Right forelimb (tissue), 1 donor: Measurements from ENCODE around the gene RPL22.

Experiments
- DNase-seq: peaks from one replicate; pipeline ENCODE4 v3.0.0-alpha.2; 2018

RPL22 gene

GRCh38 chr1:6171548-6172124 is 27.8 kb downstream of the RPL22 start:
- DNase-seq = no peak

GRCh38 chr1:6170742-6171201 is 28.6 kb downstream of the RPL22 start:
- DNase-seq = no peak

- no peak for DNase-seq
Measured at GRCh38 chr1:6170116-6170741, 29.2 kb downstream of the RPL22 start.

GRCh38 chr1:6168947-6169586 is 30.3 kb downstream of the RPL22 start:
- no peak for DNase-seq

- DNase-seq = no peak
Measured at GRCh38 chr1:6167391-6168303, 31.7 kb downstream of the RPL22 start.

- DNase-seq = no peak
Measured at GRCh38 chr1:6166655-6167390, 32.6 kb downstream of the RPL22 start.

GRCh38 chr1:6166221-6166620 is 33.2 kb downstream of the RPL22 start:
- no peak for DNase-seq

GRCh38 chr1:6165441-6165985 is 33.9 kb downstream of the RPL22 start:
- DNase-seq = no peak

GRCh38 chr1:6165027-6165426 is 34.4 kb downstream of the RPL22 start:
- DNase-seq = no peak

GRCh38 chr1:6163973-6164617 is 35.3 kb downstream of the RPL22 start:
- no peak for DNase-seq

GRCh38 chr1:6163191-6163972 is 36.0 kb downstream of the RPL22 start:
- no peak for DNase-seq

- no peak for DNase-seq
Measured at GRCh38 chr1:6162773-6163172, 36.6 kb downstream of the RPL22 start.

- DNase-seq = no peak
Measured at GRCh38 chr1:6162341-6162740, 37.1 kb downstream of the RPL22 start.

- no peak for DNase-seq
Measured at GRCh38 chr1:6158181-6158580, 41.2 kb downstream of the RPL22 start.

GRCh38 chr1:6157528-6158174 is 41.7 kb downstream of the RPL22 start:
- no peak for DNase-seq

GRCh38 chr1:6157132-6157527 is 42.3 kb downstream of the RPL22 start:
- no peak for DNase-seq

GRCh38 chr1:6154525-6155319 is 44.7 kb downstream of the RPL22 start:
- DNase-seq = no peak

GRCh38 chr1:6152882-6153281 is 46.5 kb downstream of the RPL22 start:
- DNase-seq = no peak

- DNase-seq = no peak
Measured at GRCh38 chr1:6152181-6152580, 47.2 kb downstream of the RPL22 start.
